ENCODE results near the gene SLC26A11. TPM values are rescaled to one million over a fixed set of nuclear protein-coding genes. Genes with fewer than 3 reads are reported as not detected.

SLC26A11 gene
- total and polyA plus RNA-seq, 2 of the 13 experiments (the other 11 are each of a cell fraction or from before 2014, with no cell fraction given): 8.7 to 13.2 TPM

DNA sequence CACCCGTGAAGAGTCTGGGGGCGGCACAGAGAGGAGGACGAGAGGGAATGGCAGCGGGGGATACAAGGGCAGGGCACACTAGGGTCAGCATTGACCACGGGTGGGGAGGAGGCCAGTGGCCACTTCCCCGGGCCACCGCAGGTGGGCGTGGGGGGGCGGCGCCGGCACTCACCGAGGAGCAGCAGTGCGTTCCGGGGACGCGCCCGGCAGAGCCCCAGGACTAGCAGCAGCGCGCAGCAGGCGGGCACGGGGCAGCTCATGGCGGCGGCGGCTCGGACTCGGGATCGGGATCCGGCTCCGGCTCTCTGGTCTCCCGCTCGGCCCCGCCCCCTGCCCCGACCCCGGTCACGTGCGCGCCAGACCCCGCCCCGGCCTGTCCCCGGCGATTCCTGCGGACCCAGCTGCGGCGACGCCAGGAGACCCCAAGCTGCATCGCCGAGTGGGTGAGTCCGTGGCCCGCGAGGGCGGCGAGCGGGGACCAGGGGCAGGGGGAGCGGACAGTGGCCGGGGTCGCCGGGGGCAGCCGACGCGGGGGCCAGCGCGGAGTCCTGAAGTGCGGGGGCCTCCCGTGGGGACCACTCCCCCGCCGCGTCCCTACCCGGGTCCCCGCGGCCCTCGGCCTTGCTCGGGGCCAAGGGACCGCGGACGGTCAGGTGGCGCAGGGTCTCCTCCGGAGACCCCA, at the start of gene SLC26A11, which contains the start of gene SGSH (continued):
- TF ChIP-seq, protein P1, sequence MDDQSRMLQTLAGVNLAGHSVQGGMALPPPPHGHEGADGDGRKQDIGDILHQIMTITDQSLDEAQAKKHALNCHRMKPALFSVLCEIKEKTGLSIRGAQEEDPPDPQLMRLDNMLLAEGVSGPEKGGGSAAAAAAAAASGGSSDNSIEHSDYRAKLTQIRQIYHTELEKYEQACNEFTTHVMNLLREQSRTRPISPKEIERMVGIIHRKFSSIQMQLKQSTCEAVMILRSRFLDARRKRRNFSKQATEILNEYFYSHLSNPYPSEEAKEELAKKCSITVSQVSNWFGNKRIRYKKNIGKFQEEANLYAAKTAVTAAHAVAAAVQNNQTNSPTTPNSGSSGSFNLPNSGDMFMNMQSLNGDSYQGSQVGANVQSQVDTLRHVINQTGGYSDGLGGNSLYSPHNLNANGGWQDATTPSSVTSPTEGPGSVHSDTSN (CRISPR knock-in tag; IDR thresholded peaks at IDR 0.05; ENCODE audit: borderline replicate concordance): no peak
- TF ChIP-seq ZNF672 (CRISPR knock-in tag; IDR thresholded peaks at IDR 0.05) (no peak), ZNF589 (CRISPR knock-in tag; conservative IDR thresholded peaks at IDR 0.05) (no peak), IRX3 (CRISPR knock-in tag; IDR thresholded peaks at IDR 0.05; ENCODE audit: borderline replicate concordance, low read depth) (0 out of 2 replicates have a peak, but pooled peaks have one; percentile 65), ATF2 (CRISPR knock-in tag; IDR thresholded peaks at IDR 0.05) (no peak), ELF4 (CRISPR knock-in tag; IDR thresholded peaks at IDR 0.05; ENCODE audit: borderline replicate concordance) (no peak), RAD21 (CRISPR knock-in tag; IDR thresholded peaks at IDR 0.05) (peak; percentile 33; the same call in 1 of the 2 replicates), KDM6A (CRISPR knock-in tag; IDR thresholded peaks at IDR 0.05; ENCODE audit: low read depth) (no peak), CC2D1A (CRISPR knock-in tag; IDR thresholded peaks at IDR 0.05) (no peak), MEF2D (CRISPR knock-in tag; IDR thresholded peaks at IDR 0.05) (no peak), USF2 (IDR thresholded peaks at IDR 0.05; ENCODE audit: low read depth, low read length) (peak; percentile 30; the same call in 1 of the 2 replicates), USF2 (CRISPR knock-in tag; IDR thresholded peaks at IDR 0.05; ENCODE audit: borderline replicate concordance) (peak; percentile 57; the same call in 1 of the 2 replicates), CSRNP2 (CRISPR knock-in tag; conservative IDR thresholded peaks at IDR 0.05; ENCODE audit: low read depth) (no peak), ZNF143 (CRISPR knock-in tag; IDR thresholded peaks at IDR 0.05) (no peak), ZNF530 (CRISPR knock-in tag; IDR thresholded peaks at IDR 0.05; ENCODE audit: low read depth) (no peak)
- TF ChIP-seq, protein P2, sequence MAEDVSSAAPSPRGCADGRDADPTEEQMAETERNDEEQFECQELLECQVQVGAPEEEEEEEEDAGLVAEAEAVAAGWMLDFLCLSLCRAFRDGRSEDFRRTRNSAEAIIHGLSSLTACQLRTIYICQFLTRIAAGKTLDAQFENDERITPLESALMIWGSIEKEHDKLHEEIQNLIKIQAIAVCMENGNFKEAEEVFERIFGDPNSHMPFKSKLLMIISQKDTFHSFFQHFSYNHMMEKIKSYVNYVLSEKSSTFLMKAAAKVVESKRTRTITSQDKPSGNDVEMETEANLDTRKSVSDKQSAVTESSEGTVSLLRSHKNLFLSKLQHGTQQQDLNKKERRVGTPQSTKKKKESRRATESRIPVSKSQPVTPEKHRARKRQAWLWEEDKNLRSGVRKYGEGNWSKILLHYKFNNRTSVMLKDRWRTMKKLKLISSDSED (CRISPR knock-in tag; IDR thresholded peaks at IDR 0.05): peak; percentile 62; the same call in 1 of the 2 replicates
- TF ChIP-seq, protein P3, sequence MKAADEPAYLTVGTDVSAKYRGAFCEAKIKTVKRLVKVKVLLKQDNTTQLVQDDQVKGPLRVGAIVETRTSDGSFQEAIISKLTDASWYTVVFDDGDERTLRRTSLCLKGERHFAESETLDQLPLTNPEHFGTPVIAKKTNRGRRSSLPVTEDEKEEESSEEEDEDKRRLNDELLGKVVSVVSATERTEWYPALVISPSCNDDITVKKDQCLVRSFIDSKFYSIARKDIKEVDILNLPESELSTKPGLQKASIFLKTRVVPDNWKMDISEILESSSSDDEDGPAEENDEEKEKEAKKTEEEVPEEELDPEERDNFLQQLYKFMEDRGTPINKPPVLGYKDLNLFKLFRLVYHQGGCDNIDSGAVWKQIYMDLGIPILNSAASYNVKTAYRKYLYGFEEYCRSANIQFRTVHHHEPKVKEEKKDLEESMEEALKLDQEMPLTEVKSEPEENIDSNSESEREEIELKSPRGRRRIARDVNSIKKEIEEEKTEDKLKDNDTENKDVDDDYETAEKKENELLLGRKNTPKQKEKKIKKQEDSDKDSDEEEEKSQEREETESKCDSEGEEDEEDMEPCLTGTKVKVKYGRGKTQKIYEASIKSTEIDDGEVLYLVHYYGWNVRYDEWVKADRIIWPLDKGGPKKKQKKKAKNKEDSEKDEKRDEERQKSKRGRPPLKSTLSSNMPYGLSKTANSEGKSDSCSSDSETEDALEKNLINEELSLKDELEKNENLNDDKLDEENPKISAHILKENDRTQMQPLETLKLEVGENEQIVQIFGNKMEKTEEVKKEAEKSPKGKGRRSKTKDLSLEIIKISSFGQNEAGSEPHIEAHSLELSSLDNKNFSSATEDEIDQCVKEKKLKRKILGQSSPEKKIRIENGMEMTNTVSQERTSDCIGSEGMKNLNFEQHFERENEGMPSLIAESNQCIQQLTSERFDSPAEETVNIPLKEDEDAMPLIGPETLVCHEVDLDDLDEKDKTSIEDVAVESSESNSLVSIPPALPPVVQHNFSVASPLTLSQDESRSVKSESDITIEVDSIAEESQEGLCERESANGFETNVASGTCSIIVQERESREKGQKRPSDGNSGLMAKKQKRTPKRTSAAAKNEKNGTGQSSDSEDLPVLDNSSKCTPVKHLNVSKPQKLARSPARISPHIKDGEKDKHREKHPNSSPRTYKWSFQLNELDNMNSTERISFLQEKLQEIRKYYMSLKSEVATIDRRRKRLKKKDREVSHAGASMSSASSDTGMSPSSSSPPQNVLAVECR (CRISPR knock-in tag; IDR thresholded peaks at IDR 0.05; ENCODE audit: borderline replicate concordance): peak; percentile 90

All from HepG2 (cell line).